HPDE6-E6E7 (cell line): Measurements from ENCODE around the gene TMEM116.
"Not testable (repeated sequence)": the region's sequence is repeated elsewhere in the genome, so short reads cannot be mapped to it uniquely, and the experiment has no call there.

Experiments used
- DNase-seq: peaks from one replicate; pipeline ENCODE4 v3.0.0; 2011; ENCODE audit warnings: missing footprints; ENCODE audit errors: extremely low spot score

Gene TMEM116

DNA sequence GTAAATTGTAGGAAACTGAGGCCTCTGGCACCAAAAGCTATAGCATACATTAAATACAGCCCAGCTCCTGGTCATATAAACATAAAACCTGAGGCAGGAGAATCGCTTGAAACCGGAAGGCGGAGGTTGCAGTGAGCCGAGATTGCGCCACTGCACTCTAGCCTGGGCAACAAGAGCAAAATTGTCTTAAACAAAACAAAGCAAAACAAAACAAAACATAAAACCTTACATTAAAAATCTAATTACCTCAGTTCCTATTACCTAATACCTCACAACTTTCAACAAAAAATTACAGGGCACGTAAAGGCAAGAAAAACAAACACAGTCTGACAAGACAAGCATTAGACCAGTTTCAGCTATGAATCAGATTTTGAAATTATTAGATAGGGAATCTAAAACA is 36.7 kb downstream of the TMEM116 start:
- DNase-seq: no peak

DNA sequence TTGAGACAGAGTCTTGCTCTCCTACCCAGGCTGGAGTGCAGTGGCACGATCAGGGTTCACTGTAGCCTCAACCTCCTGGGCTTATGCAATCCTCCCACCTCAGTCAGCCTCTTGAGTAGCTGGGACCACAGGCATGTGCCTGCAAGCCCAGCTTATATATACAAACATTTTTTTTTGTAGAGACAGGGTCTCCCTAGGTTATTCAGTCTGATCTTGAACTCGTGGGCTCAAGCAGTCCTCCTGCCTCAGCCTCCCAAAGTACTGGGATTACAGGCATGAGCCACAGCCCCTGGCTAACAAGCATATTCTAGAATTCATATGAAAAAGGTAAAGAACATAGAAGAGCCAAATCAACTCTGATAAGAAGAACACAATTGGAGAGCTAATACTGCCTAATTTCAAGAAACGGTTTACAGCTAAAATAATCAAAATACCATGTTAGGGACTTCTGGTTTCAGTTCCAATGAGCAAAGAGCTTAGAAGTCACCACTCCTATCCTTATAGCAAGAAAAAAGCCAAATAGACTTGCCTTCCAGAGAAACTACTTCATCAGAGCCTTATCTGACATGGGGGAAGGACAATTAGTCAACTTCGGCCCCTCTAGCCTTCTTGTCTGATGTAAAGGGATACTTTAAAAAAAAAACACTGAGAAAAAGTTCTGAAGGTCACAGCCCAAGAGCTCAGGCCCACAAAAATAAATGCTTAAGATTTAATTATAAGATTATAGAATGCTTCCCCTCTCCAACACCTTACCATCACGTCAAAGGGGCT is 37.6 kb downstream of the TMEM116 start:
- no peak for DNase-seq

DNA sequence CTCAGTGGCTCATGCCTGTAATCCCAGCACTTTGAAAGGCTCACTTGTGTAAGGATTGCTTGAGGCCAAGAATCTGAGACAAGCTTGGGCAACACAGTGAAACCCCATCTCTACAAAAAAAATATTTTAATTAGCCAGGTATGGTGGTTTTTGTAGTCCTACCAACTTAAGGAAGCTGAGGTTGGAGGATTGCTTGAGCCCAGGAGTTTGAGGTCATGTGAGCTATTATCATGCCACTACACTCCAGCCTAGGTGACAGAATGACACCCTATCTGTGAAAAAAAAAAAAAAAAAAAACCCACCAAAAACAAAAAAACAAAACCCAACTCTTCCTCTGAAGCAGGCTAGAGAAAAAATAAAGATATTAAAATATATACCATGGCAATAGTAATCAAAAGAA is 41.2 kb downstream of the TMEM116 start:
- DNase-seq: no peak

DNA sequence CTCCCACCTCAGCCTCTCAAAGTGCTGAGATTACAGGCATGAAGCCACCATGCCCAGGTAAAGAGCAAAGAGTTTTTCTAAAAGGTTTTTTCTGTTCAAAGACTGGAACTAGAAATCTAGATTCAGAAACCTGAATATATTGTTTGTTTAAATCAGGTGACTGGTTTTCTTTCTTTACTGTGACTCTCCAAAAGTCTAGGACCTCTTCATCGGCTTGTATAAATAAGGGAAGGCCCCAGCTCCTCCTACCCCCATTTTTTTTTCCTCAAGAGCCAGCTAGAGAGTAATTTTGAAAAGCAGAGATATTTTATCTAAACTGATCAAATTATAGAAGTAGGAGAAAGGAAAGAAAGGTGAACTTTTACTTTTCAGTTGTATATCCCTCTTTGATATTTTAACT is 48.0 kb downstream of the TMEM116 start:
- DNase-seq: no peak

DNA sequence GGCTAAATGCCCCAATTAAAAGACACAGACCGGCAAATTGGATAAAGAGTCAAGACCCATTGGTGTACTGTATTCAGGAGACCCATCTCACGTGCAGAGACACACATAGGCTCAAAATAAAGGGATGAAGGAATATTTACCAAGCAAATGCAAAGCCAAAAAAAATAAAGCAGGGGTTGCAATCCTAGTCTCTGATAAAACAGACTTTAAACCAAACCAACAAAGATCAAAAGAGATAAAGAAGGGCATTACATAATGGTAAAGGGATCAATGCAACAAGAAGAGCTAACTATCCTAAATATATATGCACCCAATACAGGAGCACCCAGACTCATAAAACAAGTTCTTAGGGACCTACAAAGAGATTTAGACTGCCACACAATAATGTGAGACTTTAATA is 53.4 kb downstream of the TMEM116 start:
- not testable (repeated sequence) for DNase-seq

DNA sequence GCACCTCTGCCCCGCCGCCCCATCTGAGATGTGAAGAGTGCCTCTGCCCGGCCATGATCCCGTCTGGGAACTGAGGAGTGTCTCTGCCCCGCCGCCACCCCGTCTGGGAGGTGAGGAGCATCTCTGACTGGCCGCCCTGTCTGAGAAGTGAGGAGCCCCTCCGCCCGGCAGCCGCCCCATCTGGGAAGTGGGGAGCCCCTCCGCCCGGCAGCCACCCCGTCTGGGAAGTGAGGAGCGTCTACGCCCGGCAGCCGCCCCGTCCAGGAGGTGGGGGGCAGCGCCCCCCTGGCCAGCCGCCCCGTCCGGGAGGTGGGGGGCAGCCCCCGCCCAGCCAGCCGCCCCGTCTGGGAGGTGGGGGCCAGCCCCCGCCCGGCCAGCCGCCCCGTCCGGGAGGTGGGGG is 55.7 kb downstream of the TMEM116 start:
- not testable (repeated sequence) for DNase-seq

DNA sequence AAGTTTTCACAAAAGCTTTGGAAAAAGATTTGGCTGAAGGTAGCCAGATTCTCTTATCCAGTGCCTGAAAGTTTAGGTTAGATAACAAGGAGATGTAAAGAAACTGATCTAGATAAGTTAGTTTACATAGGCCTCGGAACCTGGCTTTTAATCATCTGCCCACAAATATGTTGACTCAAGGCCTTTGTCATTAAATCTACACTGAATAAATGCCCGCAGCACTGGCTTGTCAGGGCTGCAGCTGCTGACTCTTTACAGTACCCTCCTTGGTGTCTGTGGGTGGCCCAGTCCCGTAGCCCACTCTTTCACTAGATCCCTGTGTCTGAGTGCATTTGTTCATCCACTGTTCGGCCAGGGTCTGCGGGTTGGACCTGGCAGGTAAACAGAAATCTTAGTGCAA is 58.0 kb downstream of the TMEM116 start:
- DNase-seq: no peak

DNA sequence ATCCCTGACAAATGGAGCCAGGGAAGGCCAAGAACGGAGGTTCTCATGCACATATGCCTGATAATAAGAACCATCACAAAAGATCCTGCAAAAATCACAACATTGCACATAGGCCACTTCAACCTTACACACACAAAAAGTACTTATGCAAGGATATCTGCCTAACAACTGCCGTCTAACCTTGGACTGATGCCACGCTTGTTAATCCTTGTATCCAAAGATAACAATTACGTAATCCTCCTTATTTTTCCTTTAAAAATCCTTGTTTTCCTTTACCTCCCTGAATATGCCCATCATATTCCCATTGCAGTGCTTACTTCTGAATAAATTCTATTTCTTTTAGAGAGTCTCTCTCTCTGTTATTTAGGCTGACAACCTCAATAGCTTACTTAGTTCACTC is 59.5 kb downstream of the TMEM116 start:
- DNase-seq: no peak

DNA sequence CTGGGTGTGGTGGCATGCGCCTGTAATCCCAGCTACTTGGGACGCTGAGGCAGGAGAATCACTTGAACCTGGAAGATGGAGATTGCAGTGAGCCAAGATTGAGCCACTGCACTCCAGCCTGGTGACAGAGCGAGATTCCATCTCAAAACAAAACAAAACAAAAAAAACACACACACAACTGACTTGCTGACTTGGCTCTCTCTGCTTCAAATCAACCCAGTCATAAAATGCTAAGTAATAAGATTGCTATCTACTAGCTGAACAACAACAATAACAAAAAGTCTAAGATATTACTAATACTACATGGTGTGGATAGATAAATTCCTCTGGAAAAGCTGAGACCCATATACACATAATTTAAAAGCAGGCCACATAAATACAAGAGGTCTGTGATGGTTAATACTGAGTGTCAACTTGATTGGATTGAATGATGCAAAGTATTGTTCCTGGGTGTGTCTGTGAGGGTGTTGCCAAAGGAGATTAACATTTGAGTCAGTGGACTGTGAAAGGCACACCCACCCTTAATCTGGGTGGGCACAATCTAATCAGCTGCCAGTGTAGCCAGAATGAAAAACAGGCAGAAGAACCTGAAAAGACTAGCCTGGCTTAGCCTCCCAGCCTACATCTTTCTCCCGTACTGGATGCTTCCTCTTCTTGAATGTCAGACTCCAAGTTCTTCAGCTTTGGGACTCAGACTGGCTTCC is 60.7 kb downstream of the TMEM116 start:
- not testable (repeated sequence) for DNase-seq

DNA sequence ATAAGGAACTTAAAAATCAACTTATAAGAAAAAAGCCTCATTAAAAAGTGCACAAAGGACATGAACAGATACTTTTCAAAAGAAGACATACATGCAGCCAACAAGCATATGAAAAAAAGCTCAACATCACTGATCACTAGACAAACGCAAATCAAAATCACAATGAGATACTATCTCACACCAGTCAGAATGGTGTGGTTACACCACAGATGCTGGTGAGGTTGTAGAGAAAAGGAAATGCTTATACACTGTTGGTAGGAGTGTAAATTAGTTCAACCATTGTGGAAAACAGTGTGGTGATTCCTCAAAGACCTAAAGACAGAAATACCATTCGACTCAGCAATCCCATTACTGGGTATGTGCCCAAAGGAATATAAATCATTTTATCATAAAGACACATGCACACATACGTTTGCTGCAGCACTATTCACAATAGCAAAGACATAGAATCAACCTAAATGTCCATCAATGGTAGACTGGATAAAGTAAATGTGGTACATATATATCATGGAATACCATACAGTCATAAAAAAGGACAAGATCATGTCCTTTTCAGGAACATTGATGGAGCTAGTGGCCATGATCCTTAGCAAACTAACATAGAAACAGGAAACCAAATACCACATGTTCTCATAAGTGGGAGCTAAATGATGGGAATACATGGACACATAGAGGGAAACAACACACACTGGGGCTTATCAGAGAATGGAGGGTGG is 61.8 kb downstream of the TMEM116 start:
- not testable (repeated sequence) for DNase-seq

DNA sequence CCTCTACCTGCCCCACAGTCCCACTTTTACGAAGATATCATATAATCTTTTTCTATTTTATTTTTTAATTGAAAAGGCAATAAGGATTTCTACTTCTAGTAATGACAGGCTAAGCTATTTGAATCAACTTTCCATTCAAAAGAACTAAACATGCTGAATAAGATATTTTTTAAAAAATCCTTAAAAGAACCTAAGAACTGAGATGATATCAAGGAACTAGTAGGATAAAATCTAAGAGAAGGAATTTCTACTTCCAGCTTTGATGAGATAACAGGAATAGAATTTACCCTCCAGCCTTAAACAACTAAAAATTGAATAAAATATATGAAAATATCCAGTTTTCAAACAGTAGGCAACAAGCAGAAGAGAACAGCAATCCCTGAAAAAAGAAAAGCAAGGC is 69.0 kb downstream of the TMEM116 start:
- DNase-seq: no peak

DNA sequence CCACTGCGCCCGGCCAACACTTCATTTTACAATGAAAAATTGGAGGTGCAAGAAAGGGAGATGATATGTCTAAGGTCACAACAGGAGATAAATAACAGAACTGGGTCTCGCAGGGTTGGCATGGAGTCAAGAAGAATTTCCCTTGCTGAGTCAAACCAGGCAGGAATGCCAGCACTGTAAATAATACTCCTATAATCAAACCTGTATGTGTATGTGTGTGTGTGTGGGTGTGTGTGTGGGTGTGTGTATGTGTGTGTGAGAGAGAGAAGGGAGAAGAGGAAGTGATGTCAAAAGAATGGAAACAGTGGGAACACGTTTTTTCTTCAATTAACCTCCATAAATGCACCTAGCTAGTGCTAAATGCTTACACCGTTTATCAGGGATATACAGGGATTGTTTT is 70.4 kb downstream of the TMEM116 start:
- DNase-seq: peak; percentile 16

DNA sequence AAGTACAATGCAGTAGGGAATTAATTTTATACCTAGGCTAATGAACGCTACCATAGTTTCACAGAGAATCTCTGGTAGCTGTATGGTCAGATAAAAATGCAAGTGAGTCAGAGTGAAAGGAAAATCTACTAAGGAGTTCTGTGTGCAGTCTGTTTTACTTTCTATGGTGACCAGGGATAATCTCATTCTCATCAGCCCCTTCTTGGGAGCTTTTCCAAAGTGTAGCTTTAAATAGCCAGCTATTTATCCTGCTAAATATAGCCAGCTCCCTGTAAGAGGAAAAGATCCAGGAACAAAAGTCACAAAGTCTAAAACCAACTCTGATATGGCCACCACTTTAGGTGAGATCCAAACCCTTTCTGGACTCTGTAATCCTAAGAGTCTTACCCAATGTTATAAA is 75.5 kb downstream of the TMEM116 start:
- no peak for DNase-seq

DNA sequence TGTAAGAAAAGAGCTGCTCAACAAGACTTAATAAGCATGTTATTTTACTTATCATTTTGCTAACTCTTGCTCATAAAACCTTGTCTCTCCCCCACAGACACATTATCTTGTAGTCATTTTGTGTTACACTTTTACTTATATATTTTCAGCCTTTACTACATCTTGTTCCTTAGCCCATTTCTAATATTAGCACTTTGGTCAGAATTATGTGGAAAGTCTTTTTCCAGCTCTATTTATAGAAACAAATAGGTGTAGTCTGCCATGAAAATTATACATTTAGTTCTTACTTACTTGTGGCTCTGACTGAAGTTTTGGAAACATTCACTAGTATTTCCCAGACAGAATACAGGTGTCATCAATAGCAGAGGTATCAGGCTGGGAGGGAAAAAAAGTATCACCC is 76.1 kb downstream of the TMEM116 start:
- no peak for DNase-seq

DNA sequence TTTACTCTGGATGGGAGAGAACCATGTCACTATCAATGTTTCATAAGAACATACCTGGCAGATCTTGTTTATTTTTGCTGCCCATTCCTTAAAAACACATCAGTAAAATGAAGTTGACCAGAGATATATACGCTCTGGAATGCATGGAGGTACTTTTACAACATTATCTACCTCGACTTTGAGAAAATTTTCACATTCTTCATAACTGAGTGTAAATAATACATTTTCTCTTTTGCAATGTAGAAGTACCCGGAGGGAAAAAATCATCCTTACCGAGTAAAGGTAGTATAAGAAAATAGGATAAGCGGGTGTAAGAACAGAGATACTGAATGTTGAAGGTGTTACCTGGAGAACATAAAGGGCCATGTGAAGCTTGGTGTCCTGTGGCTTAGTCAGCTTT is 80.7 kb downstream of the TMEM116 start:
- no peak for DNase-seq

DNA sequence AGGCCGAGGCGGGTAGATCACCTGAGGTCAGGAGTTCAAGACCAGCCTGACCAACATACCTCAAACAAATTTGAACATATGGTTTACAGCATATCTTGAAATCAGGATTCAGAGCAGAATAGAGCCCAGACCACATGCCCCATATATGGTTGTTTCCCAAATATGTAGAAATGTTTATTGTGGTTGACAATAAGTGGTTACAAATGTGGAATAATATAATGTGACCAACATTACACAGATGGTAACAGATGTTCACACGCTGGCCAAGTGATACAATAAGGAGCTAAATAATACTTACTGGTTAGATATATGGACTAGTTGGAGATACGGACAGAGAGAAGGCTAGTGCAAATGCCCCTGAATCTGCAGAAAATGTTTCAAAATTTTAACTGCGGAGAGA is 85.6 kb downstream of the TMEM116 start:
- no peak for DNase-seq

DNA sequence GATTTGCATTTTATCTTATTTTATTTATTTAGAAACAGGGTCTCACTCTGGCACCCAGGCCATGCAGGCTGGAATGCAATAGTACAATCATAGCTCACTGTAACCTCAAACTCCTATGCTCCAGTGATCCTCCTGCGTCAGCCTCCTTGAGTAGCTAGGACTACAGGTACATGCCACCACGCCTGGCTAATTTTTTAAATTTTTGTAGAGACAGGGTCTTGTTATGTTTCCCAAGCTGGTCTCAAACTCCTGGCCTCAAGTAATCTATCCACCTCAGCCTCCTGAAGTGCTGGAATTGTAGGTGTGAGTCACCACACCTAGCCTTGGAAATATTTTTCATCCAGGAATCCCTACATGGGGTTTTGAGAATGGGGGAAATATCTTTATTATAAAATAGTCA is 86.3 kb downstream of the TMEM116 start:
- no peak for DNase-seq

DNA sequence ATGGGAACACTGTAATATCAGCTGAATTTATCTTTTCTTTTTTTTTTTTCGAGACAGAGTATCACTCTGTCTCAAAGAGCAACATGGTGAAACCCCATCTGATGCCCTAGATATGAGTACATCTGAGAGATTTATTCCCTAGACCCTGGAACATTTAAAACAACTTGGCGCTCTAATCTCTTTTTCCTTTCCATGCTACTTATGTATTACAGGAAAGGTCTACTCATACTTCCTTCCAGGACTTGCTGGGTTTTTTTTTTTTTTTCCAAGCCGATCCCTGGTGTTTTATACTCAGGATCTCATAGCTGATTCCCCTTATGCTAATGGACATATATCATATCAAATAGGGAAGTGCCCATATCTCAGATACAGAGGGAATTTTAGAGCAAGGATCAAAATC is 87.8 kb downstream of the TMEM116 start:
- no peak for DNase-seq

DNA sequence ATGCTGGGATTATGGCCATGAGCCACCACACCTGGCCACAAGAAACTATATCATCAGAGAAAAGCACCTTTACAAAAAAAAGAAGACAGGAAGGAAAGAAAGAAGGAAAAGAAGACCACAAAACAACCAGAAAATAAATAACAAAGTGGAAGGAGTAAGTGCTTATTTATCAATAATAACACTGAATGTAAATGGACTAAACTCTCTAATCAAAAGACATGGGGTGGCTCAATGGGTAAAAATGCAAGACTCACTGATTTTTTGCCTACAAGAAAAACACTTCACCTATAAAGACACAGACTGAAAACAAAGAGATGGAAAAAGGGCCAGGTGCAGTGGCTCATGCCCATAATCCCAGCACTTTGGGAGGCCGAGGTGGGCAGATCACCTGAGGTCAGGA is 105.2 kb downstream of the TMEM116 start:
- no peak for DNase-seq

DNA sequence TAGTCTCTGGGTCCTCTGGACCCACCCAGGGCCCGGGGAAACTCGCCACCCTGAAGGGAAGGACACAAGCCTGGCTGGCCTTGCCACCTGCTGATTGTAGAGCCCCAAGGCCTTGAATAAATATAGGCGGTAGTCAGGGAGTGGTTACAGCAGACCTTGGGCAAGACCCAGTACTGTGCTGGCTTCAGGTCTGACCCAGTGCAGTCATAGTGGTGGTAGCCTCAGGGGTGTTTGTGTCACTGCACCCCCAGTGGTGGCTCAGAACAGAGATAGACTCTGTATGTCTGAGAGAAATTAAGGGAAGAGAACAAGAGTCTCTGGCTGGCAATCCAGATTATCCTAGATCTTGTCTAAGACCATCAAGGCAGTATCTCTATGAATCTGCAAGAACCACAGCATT is 107.5 kb downstream of the TMEM116 start:
- no peak for DNase-seq

DNA sequence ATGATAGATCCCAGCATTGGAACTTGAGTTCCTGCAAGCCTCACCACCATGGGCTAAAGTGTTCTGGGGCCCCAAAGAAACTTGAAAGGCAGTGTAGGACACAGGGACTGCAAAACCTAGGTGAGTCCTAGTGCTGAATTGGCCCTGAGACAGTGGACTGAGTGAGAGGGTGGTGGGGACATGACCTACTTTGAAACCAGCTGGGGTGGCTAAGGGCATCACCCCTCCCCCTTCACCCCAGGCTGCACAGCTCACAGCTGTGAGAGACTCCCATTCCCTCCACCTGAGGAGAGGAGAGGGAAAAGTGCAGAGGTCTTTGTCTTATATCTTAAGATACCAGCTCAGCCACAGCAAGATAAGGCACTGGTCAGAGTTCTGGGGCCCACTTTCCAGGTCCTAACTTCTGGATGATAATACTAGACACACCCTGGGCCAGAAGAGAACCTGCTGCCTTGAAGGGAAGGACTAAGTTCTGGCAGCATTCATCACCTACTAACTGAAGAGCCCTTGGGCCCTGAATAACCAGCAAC is 108.5 kb downstream of the TMEM116 start:
- no peak for DNase-seq

DNA sequence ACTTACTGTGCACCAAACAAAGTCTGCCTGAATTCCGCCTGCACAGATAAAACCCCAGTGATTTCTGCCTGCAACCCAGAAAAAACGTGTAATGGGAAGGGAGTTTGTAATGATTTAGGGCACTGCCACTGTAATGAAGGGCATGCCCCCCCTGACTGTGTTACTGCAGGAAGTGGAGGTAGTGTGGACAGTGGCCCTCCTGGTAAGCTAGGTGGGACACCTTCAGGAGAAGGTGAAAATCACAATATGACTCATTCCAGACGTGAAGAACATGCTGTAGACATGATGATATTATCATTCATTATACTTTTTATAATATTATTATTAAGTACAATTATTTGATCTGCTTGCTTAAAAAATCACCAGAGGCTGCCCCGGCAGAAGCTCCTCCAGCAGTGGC is 111.8 kb downstream of the TMEM116 start:
- no peak for DNase-seq

DNA sequence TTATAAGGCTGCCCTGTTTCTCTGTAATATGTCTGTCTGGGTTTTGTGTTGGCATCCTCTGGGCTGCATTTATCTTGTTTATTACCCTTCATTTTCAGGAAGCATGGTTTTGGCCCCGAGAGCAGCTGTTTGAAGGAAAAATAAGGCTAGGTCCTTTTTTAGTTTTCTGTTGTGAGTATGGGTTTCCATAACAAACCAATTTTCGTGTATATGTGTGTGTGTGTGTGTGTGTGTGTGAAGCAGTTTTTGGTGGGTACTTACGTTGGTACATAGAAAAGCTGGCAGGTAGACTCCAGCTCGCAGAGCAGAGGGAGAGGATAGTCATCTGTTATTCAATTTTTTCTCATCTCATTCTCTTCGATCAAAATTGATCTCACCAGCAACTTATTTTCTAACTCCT is 118.4 kb downstream of the TMEM116 start:
- DNase-seq: no peak
